KOPT-K1 (cell line): ENCODE data around the gene IL3RA.
"Not testable (repeated sequence)": the region's sequence is repeated elsewhere in the genome, so short reads cannot be mapped to it uniquely, and the experiment has no call there.

Experiments
- H3K27ac ChIP-seq: fragments of 200-600 bp; sonication (generic); 2 replicates; pipeline ENCODE4 v1.5.1; 2016; ENCODE audit warnings: antibody characterized with exemption, mild to moderate bottlenecking, low read depth, low read length; ENCODE audit not compliant: poor library complexity, severe bottlenecking
- H3K36me3 ChIP-seq: fragments of 200-600 bp; sonication (generic); 2 replicates; pipeline ENCODE4 v1.5.1; 2017; ENCODE audit warnings: antibody characterized with exemption, mild to moderate bottlenecking, low read length, moderate library complexity; ENCODE audit not compliant: insufficient read depth
- H3K9me3 ChIP-seq: fragments of 200-600 bp; sonication (generic); 2 replicates; pipeline ENCODE4 v1.5.1; 2017; ENCODE audit warnings: antibody characterized with exemption, low read length, mild to moderate bottlenecking; ENCODE audit not compliant: insufficient read depth, poor library complexity, severe bottlenecking

The IL3RA gene

DNA sequence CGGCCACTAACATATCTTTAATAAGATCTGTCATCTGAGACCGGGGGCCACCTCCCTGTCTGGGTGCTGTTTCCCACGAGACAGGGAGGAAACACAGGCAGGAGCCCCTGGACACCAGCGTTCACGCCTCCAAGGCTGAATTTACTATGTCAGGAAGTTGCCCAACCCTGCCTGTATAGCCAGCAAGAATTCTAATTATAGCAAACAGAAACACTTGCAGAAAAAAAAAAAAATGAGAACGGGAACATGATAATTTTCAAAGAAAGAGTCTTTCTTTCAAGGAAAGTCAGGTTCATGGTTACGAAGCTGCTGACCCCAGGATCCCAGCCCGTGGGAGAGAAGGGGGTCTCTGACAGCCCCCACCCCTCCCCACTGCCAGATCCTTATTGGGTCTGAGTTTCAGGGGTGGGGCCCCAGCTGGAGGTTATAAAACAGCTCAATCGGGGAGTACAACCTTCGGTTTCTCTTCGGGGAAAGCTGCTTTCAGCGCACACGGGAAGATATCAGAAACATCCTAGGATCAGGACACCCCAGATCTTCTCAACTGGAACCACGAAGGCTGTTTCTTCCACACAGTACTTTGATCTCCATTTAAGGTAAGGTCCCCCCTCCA lies at the start of gene IL3RA:
TSS of gene IL3RA (plus strand) at position 455 of the 613 bp plus-strand sequence. CDS start 4,981 bp downstream, outside the sequence.
- no peak within 1 kb of the TSS for H3K27ac ChIP-seq

DNA sequence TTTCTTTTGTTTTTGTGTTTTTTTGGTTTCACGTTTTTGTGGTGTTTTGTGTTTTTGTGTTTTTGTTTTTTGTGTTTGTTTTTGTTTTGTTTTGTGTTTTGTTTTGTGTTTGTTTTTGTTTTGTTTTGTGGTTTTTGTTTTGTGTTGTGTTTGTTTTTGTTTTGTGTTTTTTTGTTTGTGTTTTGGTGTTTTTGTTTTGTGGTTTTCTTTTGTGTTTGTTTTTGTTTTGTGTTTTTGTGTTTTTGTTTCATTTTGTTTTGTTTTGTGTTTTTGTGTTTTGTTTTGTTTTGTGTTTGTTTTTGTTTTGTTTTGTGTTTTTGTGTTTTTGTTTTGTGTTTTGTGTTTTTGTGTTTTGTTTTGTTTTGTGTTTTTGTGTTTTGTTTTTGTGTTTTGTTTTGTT lies 47.0 kb upstream of the IL3RA start:
- Histone ChIP-seq H3K36me3 (no peaks in the 10 kb centered on the region), H3K9me3 (no peaks in the 10 kb centered on the region), H3K27ac (no peak overlapping the region)

More for the DNA sequence above, at the start of gene IL3RA:
- no peaks in the 10 kb centered on the region for H3K36me3 ChIP-seq
- H3K9me3 ChIP-seq, result peaks cover 8% of the 10 kb centered on the region

DNA sequence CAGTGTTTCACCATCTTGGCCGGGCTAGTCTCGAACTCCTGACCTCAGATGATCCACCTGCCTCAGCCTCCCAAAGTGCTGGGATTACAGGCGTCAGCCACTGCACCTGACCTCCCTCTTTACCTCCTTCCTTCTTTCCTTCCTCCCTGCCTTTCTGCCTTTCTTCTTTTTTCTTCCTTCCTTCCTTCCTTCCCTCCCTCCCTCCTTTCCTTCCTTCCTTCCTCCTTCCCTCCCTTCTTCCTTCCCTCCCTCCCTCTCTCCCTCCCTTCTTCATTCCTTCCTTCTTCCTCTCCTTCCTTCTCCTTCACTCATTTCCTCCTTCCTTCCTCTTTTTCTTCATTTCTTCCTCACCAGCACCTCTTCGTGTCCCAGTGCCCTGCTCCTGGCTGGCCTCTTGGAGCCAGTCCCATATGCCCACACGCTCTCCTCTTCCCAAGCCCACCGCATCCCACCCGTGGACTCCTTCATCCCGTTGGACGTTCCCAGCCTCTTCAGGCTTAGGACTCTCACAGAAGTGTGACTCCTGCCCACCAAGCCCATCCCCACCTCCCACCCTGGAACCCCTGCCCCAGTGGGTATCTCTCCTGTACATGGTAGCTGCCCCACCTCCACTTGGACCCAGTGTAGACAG lies 45.4 kb upstream of the IL3RA start:
- H3K36me3 ChIP-seq, result no peaks in the 10 kb centered on the region
- peaks cover 5% of the 10 kb centered on the region for H3K9me3 ChIP-seq
- no peak overlapping the region for H3K27ac ChIP-seq

DNA sequence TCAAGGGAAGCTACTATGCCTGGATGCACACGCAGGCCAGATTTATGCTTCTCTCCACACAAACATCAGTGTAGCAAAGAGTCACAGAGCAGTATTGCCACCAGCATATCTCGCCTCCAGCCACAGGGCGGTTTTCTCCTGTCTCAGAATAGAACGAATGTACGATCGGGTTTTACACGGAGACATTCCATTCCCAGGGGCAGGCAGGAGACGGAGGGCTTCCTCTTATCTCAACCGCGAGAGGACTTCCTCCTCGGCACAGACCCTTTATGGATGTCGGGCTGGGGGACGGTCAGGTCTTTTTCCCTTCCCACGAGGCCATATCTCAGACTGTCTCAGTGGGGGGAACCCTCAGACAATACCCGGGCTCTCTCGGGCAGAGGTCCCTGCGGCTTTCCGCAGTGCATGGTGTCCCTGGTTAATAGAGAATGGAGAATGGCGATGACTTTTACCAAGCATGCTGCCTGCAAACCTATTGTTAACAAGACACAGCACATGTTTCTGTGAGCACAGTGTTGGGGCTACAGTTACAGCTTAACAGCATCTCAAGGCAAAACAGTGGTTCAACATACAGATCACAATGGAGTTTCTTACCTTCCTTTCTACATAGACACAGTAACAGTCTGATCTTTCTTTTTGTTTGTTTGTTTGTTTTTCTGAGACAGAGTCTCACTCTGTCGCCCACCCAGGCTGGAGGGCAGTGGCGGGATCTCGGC lies 43.9 kb upstream of the IL3RA start:
- no peak overlapping the region for H3K27ac ChIP-seq
- no peaks in the 10 kb centered on the region for H3K36me3 ChIP-seq
- peaks cover 10% of the 10 kb centered on the region for H3K9me3 ChIP-seq

DNA sequence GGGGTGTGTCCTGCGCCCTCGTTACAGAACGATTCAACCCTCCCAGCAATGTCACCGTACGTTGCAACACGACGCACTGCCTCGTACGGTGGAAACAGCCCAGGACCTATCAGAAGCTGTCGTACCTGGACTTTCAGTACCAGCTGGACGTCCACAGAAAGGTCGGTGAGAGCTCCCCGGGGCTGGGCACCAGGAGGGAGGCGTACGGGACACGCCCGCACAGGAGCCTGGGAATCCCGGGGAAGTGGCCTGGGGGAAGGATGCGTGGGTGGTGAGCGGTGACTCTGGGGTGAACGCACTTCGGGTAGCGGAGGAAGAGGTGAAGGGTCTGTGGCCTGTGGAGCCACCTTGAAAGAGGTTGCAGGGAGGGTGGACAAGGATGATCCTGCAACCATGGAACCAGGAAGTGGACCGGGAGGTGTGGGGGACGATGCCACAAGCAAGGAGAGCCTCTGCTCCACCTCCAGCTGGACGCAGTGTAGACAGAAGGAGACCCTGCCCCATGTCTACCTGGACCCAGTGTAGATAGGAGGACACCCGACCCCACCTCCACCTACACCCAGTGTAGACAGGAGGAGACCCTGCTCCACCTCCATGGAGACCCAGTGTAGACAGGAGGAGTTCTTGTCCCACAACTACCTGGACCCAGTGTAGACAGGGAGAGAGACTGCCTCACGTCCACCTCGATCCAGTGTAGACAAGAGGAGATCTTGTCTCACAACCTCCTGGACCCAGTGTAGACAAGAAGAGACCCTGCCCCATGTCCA lies 42.1 kb upstream of the IL3RA start:
- Histone ChIP-seq H3K9me3 (peaks cover 21% of the 10 kb centered on the region), H3K36me3 (no peaks in the 10 kb centered on the region), H3K27ac (no peak overlapping the region)

DNA sequence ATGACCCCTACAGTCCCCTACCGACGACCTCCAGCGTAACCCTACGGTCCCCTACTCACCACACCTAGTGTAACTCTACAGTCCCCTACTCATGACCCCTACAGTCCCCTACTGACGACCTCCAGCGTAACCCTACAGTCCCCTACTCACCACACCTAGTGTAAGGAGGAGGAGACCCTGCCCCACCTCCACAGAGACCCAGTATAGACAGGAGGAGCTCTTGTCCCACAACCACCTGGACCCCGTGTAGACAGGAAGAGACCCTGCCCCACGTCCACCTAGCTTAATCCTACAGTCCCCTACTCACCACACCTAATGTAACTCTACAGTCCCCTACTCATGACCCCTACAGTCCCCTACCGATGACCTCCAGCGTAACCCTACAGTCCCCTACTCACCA lies 41.0 kb upstream of the IL3RA start:
- H3K27ac ChIP-seq, result no peak overlapping the region
- H3K36me3 ChIP-seq, result no peaks in the 10 kb centered on the region
- H3K9me3 ChIP-seq, result peaks cover 23% of the 10 kb centered on the region

DNA sequence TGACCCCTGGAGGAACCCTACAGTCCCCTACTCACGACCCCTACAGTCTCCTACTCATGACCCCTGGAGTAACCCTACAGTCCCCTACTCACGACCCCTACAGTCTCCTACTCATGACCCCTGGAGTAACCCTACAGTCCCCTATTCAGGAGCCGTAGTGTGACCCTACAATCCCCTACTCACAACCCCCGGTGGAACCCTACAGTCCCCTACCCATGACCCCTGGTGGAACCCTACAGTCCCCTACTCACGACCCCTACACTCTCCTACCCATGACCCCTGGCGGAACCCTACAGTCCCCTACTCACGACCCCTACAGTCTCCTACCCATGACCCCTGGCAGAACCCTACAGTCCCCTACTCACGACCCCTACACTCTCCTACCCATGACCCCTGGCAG lies 39.0 kb upstream of the IL3RA start:
- not testable (repeated sequence) for H3K27ac ChIP-seq, H3K36me3 ChIP-seq
- peaks cover 23% of the 10 kb centered on the region for H3K9me3 ChIP-seq

DNA sequence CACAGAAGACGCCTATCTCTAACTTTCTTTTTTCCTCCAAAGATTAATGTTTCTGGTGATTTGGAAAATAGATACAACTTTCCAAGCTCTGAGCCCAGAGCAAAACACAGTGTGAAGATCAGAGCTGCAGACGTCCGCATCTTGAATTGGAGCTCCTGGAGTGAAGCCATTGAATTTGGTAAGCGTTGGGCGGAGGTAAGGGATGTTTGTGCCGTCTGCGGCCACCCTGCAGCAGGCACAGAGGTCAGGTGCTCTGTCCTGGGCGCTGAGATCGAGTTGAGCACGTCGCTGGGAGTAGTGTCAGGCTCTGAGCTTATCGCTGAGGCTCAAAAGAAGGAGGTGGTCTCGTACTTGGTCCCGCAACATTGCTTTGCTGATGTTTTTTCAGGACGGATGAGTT lies 36.1 kb upstream of the IL3RA start:
- Histone ChIP-seq H3K27ac (no peak overlapping the region), H3K9me3 (peaks cover 23% of the 10 kb centered on the region), H3K36me3 (no peaks in the 10 kb centered on the region)

DNA sequence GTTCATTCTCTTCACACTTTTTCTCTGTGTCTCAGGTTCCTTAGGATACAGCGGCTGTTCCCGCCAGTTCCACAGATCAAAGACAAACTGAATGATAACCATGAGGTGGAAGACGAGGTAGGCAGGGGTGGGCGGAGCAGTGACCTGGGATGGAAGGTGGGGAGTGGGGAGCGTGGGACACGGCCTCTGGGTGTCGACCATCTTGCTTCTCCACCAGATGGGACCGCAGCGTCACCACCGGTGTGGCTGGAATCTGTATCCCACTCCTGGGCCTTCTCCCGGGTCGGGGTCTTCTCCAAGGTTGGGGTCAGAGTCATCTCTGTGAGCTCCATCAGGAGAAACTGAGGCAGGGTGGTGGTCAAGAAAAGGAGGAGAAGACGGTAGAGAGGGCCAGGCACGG lies 31.2 kb upstream of the IL3RA start:
- H3K9me3 ChIP-seq, result peaks cover 10% of the 10 kb centered on the region
- H3K27ac ChIP-seq, result no peak overlapping the region
- H3K36me3 ChIP-seq, result no peaks in the 10 kb centered on the region

DNA sequence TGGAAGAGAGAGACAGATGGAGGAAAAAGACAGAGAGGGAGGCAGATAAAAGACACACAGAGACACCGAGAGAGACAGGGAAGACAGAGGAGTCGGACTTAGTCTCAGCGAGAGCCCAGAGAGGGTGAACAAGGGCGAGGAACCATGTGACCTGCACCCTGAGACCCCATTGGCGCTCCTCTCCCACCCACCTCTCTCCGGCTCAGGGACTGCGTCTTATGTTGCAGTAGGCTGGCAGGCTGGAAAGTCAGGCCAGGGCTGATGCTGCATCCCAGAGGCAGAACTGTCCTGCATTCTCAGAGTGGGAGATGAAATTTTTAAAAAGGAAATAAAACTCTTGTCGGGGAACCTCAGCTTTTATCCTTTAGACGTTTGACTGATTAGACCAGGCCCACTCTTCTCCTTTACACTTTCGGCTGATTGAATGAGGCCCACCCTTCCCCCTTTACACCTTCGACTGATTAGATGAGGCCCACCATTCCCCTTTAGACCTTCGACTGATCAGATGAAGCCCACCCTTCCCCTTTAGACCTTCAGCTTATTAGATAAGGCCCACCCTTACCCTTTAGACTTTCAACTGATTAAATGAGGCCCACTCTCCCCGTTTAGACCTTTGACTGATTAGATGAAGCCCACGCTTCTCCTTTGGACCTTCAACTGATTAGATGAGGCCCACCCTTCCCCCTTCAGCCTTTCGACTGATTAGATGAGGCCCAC lies 29.5 kb upstream of the IL3RA start:
- Histone ChIP-seq H3K9me3 (peaks cover 10% of the 10 kb centered on the region), H3K36me3 (no peaks in the 10 kb centered on the region), H3K27ac (no peak overlapping the region)

DNA sequence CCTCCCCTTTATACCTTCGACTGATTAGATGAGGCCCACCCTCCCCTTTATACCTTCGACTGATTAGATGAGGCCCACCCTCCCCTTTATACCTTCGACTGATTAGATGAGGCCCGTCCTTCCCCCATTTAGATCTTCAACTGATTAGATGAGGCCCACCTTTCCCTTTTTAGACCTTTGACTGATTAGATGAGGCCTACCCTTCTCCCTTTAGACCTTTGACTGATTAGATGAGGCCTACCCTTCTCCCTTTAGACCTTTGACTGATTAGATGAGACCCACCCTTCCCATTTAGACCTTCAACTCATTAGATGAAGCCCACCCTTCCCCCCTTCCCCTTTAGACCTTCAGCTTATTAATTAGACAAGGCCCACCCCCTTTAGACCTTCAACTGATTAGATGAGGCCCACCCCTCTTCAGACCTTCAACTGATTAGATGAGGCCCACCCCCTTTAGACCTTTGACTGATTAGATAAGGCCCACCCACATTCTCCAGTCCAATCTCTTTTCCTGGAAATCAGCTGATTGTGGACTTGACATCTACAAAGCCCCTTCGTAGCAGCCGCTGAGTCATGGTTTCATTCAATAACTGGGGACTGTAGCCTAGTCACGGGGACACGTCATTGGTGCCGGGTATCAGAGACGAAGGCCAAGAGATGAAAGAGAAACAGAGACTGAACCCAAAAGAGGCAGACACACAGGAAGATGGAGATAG lies 28.8 kb upstream of the IL3RA start:
- H3K27ac ChIP-seq, result no peak overlapping the region
- peaks cover 10% of the 10 kb centered on the region for H3K9me3 ChIP-seq
- H3K36me3 ChIP-seq, result no peaks in the 10 kb centered on the region

DNA sequence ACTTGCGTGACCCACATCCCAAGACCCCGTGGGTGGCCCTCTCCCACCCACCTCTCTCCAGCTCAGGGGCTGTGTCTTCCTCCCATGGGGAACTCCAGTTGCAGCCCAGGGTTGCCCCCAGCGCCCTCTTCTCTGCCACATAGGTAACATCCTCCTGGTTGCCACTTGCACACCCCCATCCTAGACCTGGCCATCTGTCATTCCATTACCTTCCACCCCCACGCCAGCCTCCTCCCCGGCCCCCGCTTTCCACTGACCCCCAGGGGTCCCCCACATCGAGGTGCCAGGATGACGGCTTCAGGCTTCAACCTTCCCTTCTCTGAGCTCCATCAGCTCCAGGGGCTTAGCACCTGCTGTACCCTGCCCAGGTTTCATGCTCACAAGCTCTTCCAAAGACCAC lies 28.1 kb upstream of the IL3RA start:
- no peaks in the 10 kb centered on the region for H3K36me3 ChIP-seq
- H3K27ac ChIP-seq, result no peak overlapping the region
- H3K9me3 ChIP-seq, result peaks cover 10% of the 10 kb centered on the region

DNA sequence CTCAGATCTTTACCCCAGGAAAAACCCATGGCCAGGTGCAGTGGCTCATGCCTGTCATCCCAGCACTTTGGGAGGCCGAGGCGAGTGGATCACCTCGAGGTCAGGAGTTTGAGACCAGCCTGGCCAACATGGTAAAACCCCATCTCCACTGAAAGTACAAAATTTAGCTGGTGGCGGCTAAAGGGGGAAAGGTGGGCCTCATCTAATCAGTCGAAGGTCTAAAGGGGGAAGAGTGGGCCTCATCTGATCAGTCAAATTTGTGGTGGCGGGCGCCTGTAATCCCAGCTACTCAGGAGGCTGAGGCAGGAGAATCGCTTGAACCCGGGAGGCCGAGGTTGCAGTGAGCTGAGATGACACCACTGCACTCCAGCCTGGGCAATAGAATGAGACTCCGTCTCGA lies 27.7 kb upstream of the IL3RA start:
- H3K27ac ChIP-seq, H3K36me3 ChIP-seq: not testable (repeated sequence)
- peaks cover 10% of the 10 kb centered on the region for H3K9me3 ChIP-seq

DNA sequence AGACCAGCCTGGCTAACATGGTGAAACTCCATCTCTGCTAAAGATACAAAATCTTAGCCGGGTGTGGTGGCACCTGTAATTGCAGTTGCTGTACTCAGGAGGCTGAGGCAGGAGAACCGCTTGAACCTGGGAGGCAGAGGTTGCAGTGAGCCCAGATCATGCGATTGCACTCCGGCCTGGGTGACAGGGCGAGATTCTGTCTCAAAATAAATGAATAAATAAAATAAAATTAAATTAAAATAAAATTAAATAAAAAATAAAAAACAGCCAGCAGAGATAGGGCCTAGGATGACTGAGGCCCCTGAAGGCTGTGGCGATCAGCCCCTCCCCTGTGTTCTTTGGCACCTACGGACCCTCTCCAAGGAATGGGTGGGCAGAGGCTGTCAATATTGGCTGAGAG lies 22.8 kb upstream of the IL3RA start:
- no peak overlapping the region for H3K27ac ChIP-seq
- peaks cover 6% of the 10 kb centered on the region for H3K9me3 ChIP-seq
- H3K36me3 ChIP-seq, result no peaks in the 10 kb centered on the region
